Neural progenitor cell (in vitro differentiated cells): Measurements from ENCODE around the gene LMX1B.

Source experiments
- CTCF ChIP-seq: fragments of 200-600 bp; sonication (generic); IDR thresholded peaks from 2 replicates; pipeline ENCODE4 v1.5.1; 2017; ENCODE audit warnings: antibody characterized with exemption, mild to moderate bottlenecking
- EZH2 ChIP-seq: fragments of 200-600 bp; sonication (generic); IDR thresholded peaks from 2 replicates; pipeline ENCODE4 v1.6.1; 2017; ENCODE audit warnings: antibody characterized with exemption, mild to moderate bottlenecking, moderate library complexity
- EZH2phosphoT487 ChIP-seq: fragments of 200-600 bp; sonication (generic); IDR thresholded peaks from 2 replicates; pipeline ENCODE4 v1.6.1; 2017; ENCODE audit warnings: antibody characterized with exemption

- peak; percentile 88 for TF ChIP-seq EZH2phosphoT487
- peak; percentile 31 for TF ChIP-seq CTCF
- peak; percentile 75 for TF ChIP-seq EZH2
These were observed 2.2 kb downstream of the LMX1B start for GRCh38 chr9:126615791-126616447.
